Measurements from ENCODE around the gene BATF.

DNA sequence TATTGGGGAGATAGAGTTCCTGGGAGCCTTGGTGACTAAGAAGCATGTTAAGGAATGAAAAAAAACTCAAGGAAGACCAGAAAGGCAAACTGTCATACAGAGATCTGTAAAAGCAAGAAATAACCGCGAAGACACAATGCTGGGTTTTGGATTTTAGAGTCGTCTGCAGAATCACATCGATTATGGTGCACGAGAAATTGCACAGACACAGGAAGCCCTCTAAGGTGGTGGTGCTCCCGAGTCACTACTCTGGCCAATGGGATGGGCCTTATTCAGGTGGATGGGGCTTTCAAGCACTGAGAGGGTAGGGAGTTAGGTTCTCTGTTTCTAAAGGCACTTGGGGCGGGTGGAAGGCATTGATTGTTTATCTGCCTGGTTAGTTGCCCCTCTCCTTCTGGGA, 45.9 kb downstream of the BATF start:
- TF ChIP-seq, protein P1, sequence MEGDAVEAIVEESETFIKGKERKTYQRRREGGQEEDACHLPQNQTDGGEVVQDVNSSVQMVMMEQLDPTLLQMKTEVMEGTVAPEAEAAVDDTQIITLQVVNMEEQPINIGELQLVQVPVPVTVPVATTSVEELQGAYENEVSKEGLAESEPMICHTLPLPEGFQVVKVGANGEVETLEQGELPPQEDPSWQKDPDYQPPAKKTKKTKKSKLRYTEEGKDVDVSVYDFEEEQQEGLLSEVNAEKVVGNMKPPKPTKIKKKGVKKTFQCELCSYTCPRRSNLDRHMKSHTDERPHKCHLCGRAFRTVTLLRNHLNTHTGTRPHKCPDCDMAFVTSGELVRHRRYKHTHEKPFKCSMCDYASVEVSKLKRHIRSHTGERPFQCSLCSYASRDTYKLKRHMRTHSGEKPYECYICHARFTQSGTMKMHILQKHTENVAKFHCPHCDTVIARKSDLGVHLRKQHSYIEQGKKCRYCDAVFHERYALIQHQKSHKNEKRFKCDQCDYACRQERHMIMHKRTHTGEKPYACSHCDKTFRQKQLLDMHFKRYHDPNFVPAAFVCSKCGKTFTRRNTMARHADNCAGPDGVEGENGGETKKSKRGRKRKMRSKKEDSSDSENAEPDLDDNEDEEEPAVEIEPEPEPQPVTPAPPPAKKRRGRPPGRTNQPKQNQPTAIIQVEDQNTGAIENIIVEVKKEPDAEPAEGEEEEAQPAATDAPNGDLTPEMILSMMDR (IDR thresholded peaks at IDR 0.05): no peak
- no peak for TF ChIP-seq POLR2A (IDR thresholded peaks at IDR 0.05)

Data from right lobe of liver (tissue), 4 donors.